Measurements from ENCODE around the gene TMEM132D. TPM values are rescaled to one million over a fixed set of nuclear protein-coding genes. Genes with fewer than 3 reads are reported as not detected.
A peak's percentile ranks its signal among the peaks of the same experiment; 100 is the strongest.

TMEM132D gene
- total RNA-seq, 1 experiment from 2014 or later: 0.26 TPM

GRCh38 chr12:129335773-129336172 is 568.1 kb downstream of the TMEM132D start:
- DNase-seq: no peak
- no peaks in the 10 kb centered on the region for H3K4me1 ChIP-seq
- no peak overlapping the region for H3K27ac ChIP-seq
- no peaks in the 10 kb centered on the region for H3K27me3 ChIP-seq
- no peak overlapping the region for H3K4me3 ChIP-seq
- no peaks in the 10 kb centered on the region for H3K9me3 ChIP-seq (replicated peaks)
- no peaks in the 10 kb centered on the region for H3K36me3 ChIP-seq

GRCh38 chr12:129332286-129332685 is 571.5 kb downstream of the TMEM132D start:
- no peaks in the 10 kb centered on the region for H3K4me1 ChIP-seq
- no peaks in the 10 kb centered on the region for H3K9me3 ChIP-seq (replicated peaks)
- H3K36me3 ChIP-seq: no peaks in the 10 kb centered on the region
- no peak for DNase-seq
- H3K27me3 ChIP-seq: no peaks in the 10 kb centered on the region
- H3K27ac ChIP-seq: no peak overlapping the region
- H3K4me3 ChIP-seq: no peak overlapping the region

- Histone ChIP-seq H3K4me3 (no peak overlapping the region), H3K4me1 (no peaks in the 10 kb centered on the region), H3K27me3 (no peaks in the 10 kb centered on the region), H3K36me3 (no peaks in the 10 kb centered on the region), H3K27ac (no peak overlapping the region), H3K9me3 (replicated peaks) (no peaks in the 10 kb centered on the region)
- DNase-seq: no peak
Observed at GRCh38 chr12:129331356-129332085, 572.3 kb downstream of the TMEM132D start.

DNA sequence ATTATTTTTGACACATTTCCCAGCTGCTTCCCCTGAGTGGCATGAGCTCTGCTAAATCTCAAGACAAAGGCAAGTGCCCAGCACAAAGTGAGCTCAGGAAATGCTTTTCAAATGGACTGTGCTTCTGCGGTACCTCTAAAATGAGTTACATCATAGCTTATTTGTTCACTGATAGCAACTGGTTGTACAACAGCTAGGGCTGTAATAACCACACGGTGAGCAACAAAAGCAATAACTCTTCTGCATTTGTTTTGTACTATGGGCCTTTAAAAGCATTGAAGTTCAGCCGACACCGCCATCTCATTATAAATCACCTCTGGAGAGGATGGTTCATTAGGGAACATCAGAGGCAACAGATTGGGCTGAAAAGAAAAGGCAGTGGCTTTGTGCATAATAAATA is 575.6 kb downstream of the TMEM132D start:
- Histone ChIP-seq H3K4me1 (no peaks in the 10 kb centered on the region), H3K27ac (no peak overlapping the region), H3K9me3 (replicated peaks) (no peaks in the 10 kb centered on the region), H3K4me3 (no peak overlapping the region), H3K27me3 (no peaks in the 10 kb centered on the region), H3K36me3 (no peaks in the 10 kb centered on the region)
- DNase-seq: no peak

- Histone ChIP-seq H3K27me3 (no peaks in the 10 kb centered on the region), H3K36me3 (no peaks in the 10 kb centered on the region), H3K27ac (no peak overlapping the region), H3K9me3 (replicated peaks) (no peaks in the 10 kb centered on the region), H3K4me3 (no peak overlapping the region), H3K4me1 (no peaks in the 10 kb centered on the region)
- peak in 1 of 2 experiments; percentile 2 for DNase-seq
Observed at GRCh38 chr12:129325566-129325965, 578.3 kb downstream of the TMEM132D start.

- Histone ChIP-seq H3K36me3 (no peaks in the 10 kb centered on the region), H3K27ac (no peak overlapping the region)
- DNase-seq: peak in 1 of 2 experiments; percentile 33
Observed at GRCh38 chr12:129312048-129312447, 591.8 kb downstream of the TMEM132D start.

GRCh38 chr12:129310346-129310745 is 593.5 kb downstream of the TMEM132D start:
- Histone ChIP-seq H3K27ac (no peak overlapping the region), H3K9me3 (replicated peaks) (no peaks in the 10 kb centered on the region), H3K4me3 (no peak overlapping the region), H3K4me1 (no peaks in the 10 kb centered on the region), H3K27me3 (no peaks in the 10 kb centered on the region), H3K36me3 (no peaks in the 10 kb centered on the region)
- no peak for DNase-seq

More at GRCh38 chr12:129312048-129312447, 591.8 kb downstream of the TMEM132D start:
- H3K4me1 ChIP-seq: no peaks in the 10 kb centered on the region
- no peaks in the 10 kb centered on the region for H3K9me3 ChIP-seq (replicated peaks)
- no peak overlapping the region for H3K4me3 ChIP-seq
- H3K27me3 ChIP-seq: no peaks in the 10 kb centered on the region

DNA sequence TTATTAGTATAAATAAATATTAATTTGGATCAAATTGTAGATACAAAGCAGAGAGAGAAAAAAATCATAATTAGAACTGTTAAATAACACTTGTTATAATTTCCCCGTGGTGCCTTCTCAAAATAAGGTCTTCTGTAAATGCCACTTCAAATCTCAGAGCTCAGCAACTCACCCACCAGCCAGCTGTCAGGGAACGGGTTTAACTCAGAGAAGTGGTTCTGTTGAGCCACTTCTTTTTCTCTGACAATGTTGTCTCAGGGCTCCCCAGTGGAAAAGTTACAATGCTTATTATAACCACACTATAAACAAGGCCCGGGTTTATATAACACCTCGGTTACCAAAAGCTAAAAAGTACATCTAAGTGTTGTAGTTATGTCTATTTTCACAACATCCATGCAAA is 598.0 kb downstream of the TMEM132D start:
- Histone ChIP-seq H3K27ac (no peak overlapping the region), H3K27me3 (no peaks in the 10 kb centered on the region), H3K4me3 (no peak overlapping the region), H3K36me3 (no peaks in the 10 kb centered on the region), H3K9me3 (replicated peaks) (no peaks in the 10 kb centered on the region), H3K4me1 (no peaks in the 10 kb centered on the region)
- DNase-seq: no peak

DNA sequence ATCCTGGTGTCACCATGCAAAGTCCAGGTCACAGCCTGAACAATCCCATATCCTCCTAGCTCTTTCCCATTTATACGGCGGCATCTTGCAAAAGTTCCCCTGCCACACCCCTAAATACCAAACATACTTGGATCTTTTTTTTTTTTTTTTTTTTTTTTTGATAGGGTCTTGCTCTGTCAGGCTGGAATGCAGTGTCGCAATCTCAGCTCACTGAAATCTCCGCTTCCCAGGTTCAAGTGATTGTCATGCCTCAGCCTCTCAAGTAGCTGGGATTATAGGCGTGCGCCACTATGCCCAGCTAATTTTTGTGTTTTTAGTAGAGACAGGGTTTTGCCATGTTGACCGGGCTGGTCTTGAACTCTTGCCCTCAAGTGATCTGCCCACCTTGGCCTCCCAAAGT is 599.3 kb downstream of the TMEM132D start:
- Histone ChIP-seq H3K4me3 (no peak overlapping the region), H3K27me3 (no peaks in the 10 kb centered on the region), H3K9me3 (replicated peaks) (no peaks in the 10 kb centered on the region), H3K4me1 (no peaks in the 10 kb centered on the region), H3K36me3 (no peaks in the 10 kb centered on the region), H3K27ac (no peak overlapping the region)
- no peak for DNase-seq

- no peaks in the 10 kb centered on the region for H3K27me3 ChIP-seq
- no peak overlapping the region for H3K27ac ChIP-seq
- no peaks in the 10 kb centered on the region for H3K9me3 ChIP-seq (replicated peaks)
- no peak for DNase-seq
- no peak overlapping the region for H3K4me3 ChIP-seq
- H3K36me3 ChIP-seq: no peaks in the 10 kb centered on the region
- H3K4me1 ChIP-seq: no peaks in the 10 kb centered on the region
Observed at GRCh38 chr12:129300011-129300410, 603.8 kb downstream of the TMEM132D start.

GRCh38 chr12:129298921-129299320 is 604.9 kb downstream of the TMEM132D start:
- no peaks in the 10 kb centered on the region for H3K27me3 ChIP-seq
- no peaks in the 10 kb centered on the region for H3K9me3 ChIP-seq (replicated peaks)
- no peaks in the 10 kb centered on the region for H3K36me3 ChIP-seq
- H3K4me1 ChIP-seq: no peaks in the 10 kb centered on the region
- no peak overlapping the region for H3K4me3 ChIP-seq
- DNase-seq: no peak
- no peak overlapping the region for H3K27ac ChIP-seq

- no peaks in the 10 kb centered on the region for H3K9me3 ChIP-seq (replicated peaks)
- H3K4me3 ChIP-seq: no peak overlapping the region
- DNase-seq: no peak
- H3K27me3 ChIP-seq: no peaks in the 10 kb centered on the region
- H3K27ac ChIP-seq: no peak overlapping the region
- no peaks in the 10 kb centered on the region for H3K36me3 ChIP-seq
- no peaks in the 10 kb centered on the region for H3K4me1 ChIP-seq
Observed at GRCh38 chr12:129296671-129297070, 607.2 kb downstream of the TMEM132D start.

DNA sequence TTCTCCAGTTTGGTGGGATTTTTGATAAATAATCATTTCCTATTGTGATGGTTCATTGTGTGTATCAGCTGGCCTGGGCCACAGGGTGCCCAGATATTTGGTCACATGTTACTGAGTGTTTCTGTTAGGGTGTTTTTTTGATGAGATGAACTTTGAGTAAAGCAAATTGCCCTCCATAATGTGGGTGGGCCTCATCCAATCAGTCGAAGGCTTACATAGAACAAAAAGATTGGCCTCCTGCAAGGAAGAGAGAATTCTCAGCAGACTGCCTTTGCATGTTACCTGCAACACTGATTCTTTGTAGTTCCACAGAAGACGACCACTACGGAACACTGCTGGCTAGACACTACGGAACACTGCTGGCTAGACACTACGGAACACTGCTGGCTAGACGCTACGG is 609.0 kb downstream of the TMEM132D start:
- H3K27me3 ChIP-seq: no peaks in the 10 kb centered on the region
- H3K4me1 ChIP-seq: no peaks in the 10 kb centered on the region
- H3K27ac ChIP-seq: no peak overlapping the region
- no peak for DNase-seq
- H3K4me3 ChIP-seq: no peak overlapping the region
- no peaks in the 10 kb centered on the region for H3K36me3 ChIP-seq
- H3K9me3 ChIP-seq (replicated peaks): no peaks in the 10 kb centered on the region

DNA sequence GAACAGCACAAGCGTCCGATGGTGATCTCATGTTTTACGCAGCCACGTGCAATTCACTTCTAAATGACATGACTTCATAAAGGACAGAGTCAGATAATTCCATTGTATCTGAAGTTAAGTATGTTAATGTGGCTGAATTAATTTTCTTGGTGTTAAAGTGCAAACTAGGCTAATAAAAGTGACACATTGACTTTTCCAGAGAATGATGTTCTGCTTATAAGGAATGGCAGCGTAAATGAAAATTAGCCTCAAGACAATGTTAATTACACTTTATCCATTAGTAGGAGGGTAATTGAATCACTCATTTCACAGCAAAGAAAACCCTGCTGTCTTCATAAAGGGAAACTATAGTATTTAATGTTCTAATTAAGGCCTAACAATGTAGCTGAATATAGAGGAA is 624.1 kb downstream of the TMEM132D start:
- H3K36me3 ChIP-seq: no peaks in the 10 kb centered on the region
- no peak for DNase-seq
- H3K4me3 ChIP-seq: no peak overlapping the region
- no peaks in the 10 kb centered on the region for H3K27me3 ChIP-seq
- H3K27ac ChIP-seq: no peak overlapping the region
- H3K4me1 ChIP-seq: no peaks in the 10 kb centered on the region
- no peaks in the 10 kb centered on the region for H3K9me3 ChIP-seq (replicated peaks)

DNA sequence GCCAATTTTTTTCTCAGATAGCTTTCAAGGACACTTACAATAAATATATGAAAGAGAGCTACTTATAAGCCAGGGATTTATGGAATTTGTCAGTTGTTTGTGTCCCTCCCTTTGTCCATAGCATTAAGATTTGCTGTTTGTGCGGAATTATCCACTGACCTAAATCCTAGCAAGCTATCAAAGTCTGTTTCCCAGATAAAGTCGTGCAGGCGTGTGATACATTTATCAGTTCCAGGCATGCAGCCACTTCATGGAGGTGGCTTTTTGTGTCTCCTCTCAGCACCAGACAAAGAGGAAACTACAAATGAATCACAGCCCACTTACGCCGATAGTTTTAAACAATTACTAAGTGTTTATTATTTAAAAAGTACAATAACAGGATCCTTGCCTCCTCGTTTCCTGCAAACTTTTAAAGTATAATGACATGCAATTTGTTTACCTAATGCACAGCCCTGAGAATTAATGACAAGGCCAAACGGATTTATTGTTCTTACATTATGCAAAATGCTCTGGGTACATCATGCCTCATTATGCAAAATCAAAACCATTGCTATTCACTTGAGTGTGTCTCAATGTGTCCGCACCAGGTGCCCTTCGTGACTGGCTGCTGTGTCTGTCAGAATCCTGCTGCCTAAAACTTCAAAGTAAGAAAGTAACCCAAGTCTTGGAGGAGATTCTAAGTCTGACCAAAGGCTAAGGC is 627.3 kb downstream of the TMEM132D start:
- Histone ChIP-seq H3K4me1 (no peaks in the 10 kb centered on the region), H3K4me3 (no peak overlapping the region), H3K36me3 (no peaks in the 10 kb centered on the region), H3K9me3 (replicated peaks) (no peaks in the 10 kb centered on the region), H3K27ac (no peak overlapping the region), H3K27me3 (no peaks in the 10 kb centered on the region)
- DNase-seq: no peak

Data from SJCRH30 (cell line).